Calu3 (cell line): ENCODE data around the gene TNRC18. TPM values are rescaled to one million over a fixed set of nuclear protein-coding genes. Genes with fewer than 3 reads are reported as not detected.
A peak's percentile ranks its signal among the peaks of the same experiment; 100 is the strongest.

Source experiments
- BruUV-seq: library from RNA; stranded (reverse); fragments of 400-500 nt; replicated peaks from 2 replicates; lab custom pipeline; 2021; lab: Mats Ljungman, UMichigan
- CTCF ChIA-PET: fragments of 300-600 bp; sonication (Branson Sonifier 250); formaldehyde crosslinking; loops from one replicate; lab custom pipeline; 2022; ENCODE audit warnings: antibody characterized with exemption; lab: Charles Lee
- DNase-seq: peaks from one replicate; pipeline ENCODE4 v3.0.0; 2022
- H3K27ac Mint-ChIP-seq: one replicate; pipeline ENCODE4 v1.8.0; 2022; ENCODE audit warnings: mixed read lengths; ENCODE audit not compliant: unreplicated experiment
- H3K27me3 Mint-ChIP-seq: one replicate; pipeline ENCODE4 v1.8.0; 2022; ENCODE audit warnings: mixed read lengths; ENCODE audit not compliant: unreplicated experiment
- H3K36me3 Mint-ChIP-seq: one replicate; pipeline ENCODE4 v1.8.0; 2022; ENCODE audit warnings: mild to moderate bottlenecking, moderate library complexity, mixed read lengths; ENCODE audit not compliant: insufficient read depth, unreplicated experiment
- H3K4me1 Mint-ChIP-seq: one replicate; pipeline ENCODE4 v1.8.0; 2022; ENCODE audit warnings: mild to moderate bottlenecking, low read depth, mixed read lengths; ENCODE audit not compliant: unreplicated experiment
- H3K4me3 Mint-ChIP-seq: one replicate; pipeline ENCODE4 v1.8.0; 2022; ENCODE audit warnings: mild to moderate bottlenecking, low read depth, moderate library complexity, mixed read lengths; ENCODE audit not compliant: unreplicated experiment
- H3K9me3 Mint-ChIP-seq: one replicate; pipeline ENCODE4 v1.8.0; 2022; ENCODE audit warnings: low read depth, mixed read lengths; ENCODE audit not compliant: unreplicated experiment
- CTCF ChIP-seq: fragments of 200-600 bp; IDR thresholded peaks from one replicate; pipeline ENCODE4 v1.8.0; 2022; ENCODE audit warnings: antibody characterized with exemption; ENCODE audit not compliant: unreplicated experiment
- intact Hi-C: fragments of 100-400 bp; cut with micrococcal nuclease; formaldehyde crosslinking; loops from one replicate; pipeline ENCODE4 v1.10.0; 2022; ENCODE audit not compliant: unreplicated experiment
- total RNA-seq: library from RNA; stranded (reverse); gene quantifications from 2 replicates; pipeline ENCODE4 v1.2.3, GENCODE V29; 2022

The TNRC18 gene
- total RNA-seq, 1 experiment from 2014 or later = 213 TPM

DNA sequence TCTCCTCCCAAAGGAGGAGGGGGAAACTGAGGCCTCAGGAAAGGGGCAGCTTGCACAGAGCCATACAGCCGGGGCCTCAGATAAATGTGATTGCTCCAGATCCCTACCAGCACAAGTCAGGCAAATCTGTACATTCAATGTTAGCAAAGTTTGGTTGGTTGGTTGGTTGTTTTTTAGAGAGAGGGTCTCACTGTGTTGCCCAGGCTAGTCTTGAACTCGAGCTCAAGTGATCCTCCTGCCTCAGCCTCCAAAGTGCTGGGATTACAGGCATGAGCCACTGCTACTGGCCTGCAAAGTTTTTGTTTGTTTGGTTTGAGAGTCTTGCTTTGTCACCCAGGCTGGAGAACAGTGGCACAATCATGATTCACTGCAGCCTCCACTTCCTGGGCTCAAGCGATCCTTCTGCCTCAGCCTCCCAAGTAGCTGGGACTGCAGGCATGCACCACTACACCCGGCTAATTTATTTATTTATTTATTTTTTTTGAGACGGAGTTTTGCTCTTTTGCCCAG lies 30.0 kb upstream of the TNRC18 start:
- no TSS peak for BruUV-seq
- H3K27ac Mint-ChIP-seq = no peak overlapping the region
- intact Hi-C loops = no loop called here
- CTCF ChIA-PET = interaction anchor here (0.8 kb wide), 1 partner anchor 9 kb away, joined by 3 read pairs; no protein-coding TSS in a partner anchor
- H3K4me1 Mint-ChIP-seq = peaks cover 9% of the 10 kb centered on the region
- H3K27me3 Mint-ChIP-seq = peaks cover 15% of the 10 kb centered on the region
- no peak for DNase-seq
- H3K9me3 Mint-ChIP-seq = no peaks in the 10 kb centered on the region
- no peak overlapping the region for H3K4me3 Mint-ChIP-seq
- no peak for TF ChIP-seq CTCF
- H3K36me3 Mint-ChIP-seq = peaks cover 15% of the 10 kb centered on the region

DNA sequence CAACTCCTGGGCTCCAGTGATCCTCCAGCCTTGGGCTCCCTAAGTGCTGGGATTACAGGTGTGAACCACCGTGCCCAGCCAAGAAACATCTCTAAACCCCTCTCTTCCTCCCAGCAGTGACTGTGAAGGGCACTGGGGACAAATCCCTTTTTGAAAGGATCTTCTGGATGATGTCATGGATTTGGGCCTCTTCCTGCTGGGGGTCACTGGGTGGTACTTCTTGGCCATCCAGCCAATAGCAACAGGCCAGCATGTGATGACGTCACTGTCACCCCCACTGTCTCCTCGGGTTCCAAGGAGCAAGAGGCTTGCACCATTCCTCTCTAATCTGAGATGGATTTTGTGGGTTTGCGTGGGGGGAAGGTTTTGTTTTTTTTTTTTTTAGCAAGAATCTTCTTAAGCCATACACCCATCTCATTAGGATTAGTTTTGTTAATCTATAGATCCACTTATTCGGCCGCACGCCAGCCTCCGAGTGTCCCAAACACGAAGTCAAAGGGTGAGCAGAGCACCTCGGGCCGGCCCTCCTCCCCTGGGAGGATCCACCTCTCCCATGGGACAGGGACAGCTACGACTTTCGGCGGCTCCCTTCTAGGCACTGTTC lies 29.4 kb upstream of the TNRC18 start:
- no TSS peak for BruUV-seq
- intact Hi-C loops = no loop called here
- Mint-ChIP-seq H3K9me3 (no peaks in the 10 kb centered on the region), H3K4me1 (peaks cover 9% of the 10 kb centered on the region), H3K27ac (peak overlapping the region; percentile 0), H3K36me3 (peaks cover 15% of the 10 kb centered on the region), H3K27me3 (peaks cover 15% of the 10 kb centered on the region), H3K4me3 (no peak overlapping the region)
- TF ChIP-seq CTCF = no peak
- CTCF ChIA-PET = interaction anchor here (0.5 to 3.2 kb wide), 3 partner anchors 9 to 1180 kb away, joined by 3 to 34 read pairs (median 3); no protein-coding TSS in a partner anchor
- peak; percentile 41 for DNase-seq

GRCh38 chr7:5452470-5452899 lies 28.9 kb upstream of the TNRC18 start:
- peaks cover 15% of the 10 kb centered on the region for H3K36me3 Mint-ChIP-seq
- peak overlapping the region; percentile 0 for H3K27ac Mint-ChIP-seq
- H3K4me1 Mint-ChIP-seq = peaks cover 9% of the 10 kb centered on the region
- TF ChIP-seq CTCF = no peak
- BruUV-seq = no TSS peak
- H3K9me3 Mint-ChIP-seq = no peaks in the 10 kb centered on the region
- CTCF ChIA-PET = interaction anchor here (0.5 to 3.2 kb wide), 2 partner anchors 56 to 1180 kb away, joined by 3 to 34 read pairs; no protein-coding TSS in a partner anchor
- intact Hi-C loops = no loop called here
- H3K4me3 Mint-ChIP-seq = no peak overlapping the region
- no peak for DNase-seq
- H3K27me3 Mint-ChIP-seq = peaks cover 15% of the 10 kb centered on the region

GRCh38 chr7:5451391-5451790 lies 27.8 kb upstream of the TNRC18 start:
- no peak for DNase-seq
- peaks cover 19% of the 10 kb centered on the region for H3K36me3 Mint-ChIP-seq
- H3K9me3 Mint-ChIP-seq = no peaks in the 10 kb centered on the region
- BruUV-seq = no TSS peak
- intact Hi-C loops = loop anchor here (2.0 kb wide), 1 partner anchor 85 kb away; no protein-coding TSS in a partner anchor
- H3K27ac Mint-ChIP-seq = peak overlapping the region; percentile 61
- H3K27me3 Mint-ChIP-seq = peaks cover 15% of the 10 kb centered on the region
- TF ChIP-seq CTCF = no peak
- H3K4me1 Mint-ChIP-seq = peaks cover 9% of the 10 kb centered on the region
- CTCF ChIA-PET = interaction anchor here (0.5 to 3.2 kb wide), 6 partner anchors 13 to 211 kb away, joined by 3 to 34 read pairs (median 4); no protein-coding TSS in a partner anchor
- no peak overlapping the region for H3K4me3 Mint-ChIP-seq
